HepG2 (cell line): ENCODE measurements around the gene HYAL2. TPM values are rescaled to one million over a fixed set of nuclear protein-coding genes. Genes with fewer than 3 reads are reported as not detected.

Experiments used
- SKI ChIP-seq: fragments of 450-650 bp; IDR thresholded peaks from one replicate; pipeline ENCODE4 v1.6.1; 2018; ENCODE audit warnings: mild to moderate bottlenecking; ENCODE audit not compliant: partially characterized antibody
- SP5 ChIP-seq: IDR thresholded peaks from 2 replicates; pipeline ENCODE4 v1.6.1; 2016; ENCODE audit warnings: low read depth, borderline replicate concordance
- TMF1 ChIP-seq: sonication (generic); formaldehyde crosslinking; IDR thresholded peaks from 2 replicates; pipeline ENCODE4 v1.8.1; 2022; ENCODE audit warnings: low read depth, missing genetic modification reagents
- WIZ ChIP-seq: sonication (generic); formaldehyde crosslinking; IDR thresholded peaks from 2 replicates; pipeline ENCODE4 v1.5.1; 2020; ENCODE audit warnings: mild to moderate bottlenecking, missing genetic modification reagents
- ZBTB21 ChIP-seq: sonication (generic); formaldehyde crosslinking; IDR thresholded peaks from 2 replicates; pipeline ENCODE4 v1.4.0; 2020; ENCODE audit warnings: missing genetic modification reagents
- ZNF143 ChIP-seq: sonication (generic); formaldehyde crosslinking; IDR thresholded peaks from 2 replicates; pipeline ENCODE4 v1.4.0; 2020; ENCODE audit warnings: missing genetic modification reagents
- ZNF24 ChIP-seq: fragments of 450-650 bp; IDR thresholded peaks from 2 replicates; pipeline ENCODE4 v1.6.1; 2017; ENCODE audit warnings: antibody characterized with exemption, mild to moderate bottlenecking
- ZNF264 ChIP-seq: sonication (generic); formaldehyde crosslinking; IDR thresholded peaks from 2 replicates; pipeline ENCODE4 v1.4.0; 2020; ENCODE audit warnings: missing genetic modification reagents
- polyA plus RNA-seq, 8 experiments: library from polyadenylated mRNA; depleted of rRNA in 3 of 8; stranded (reverse) in 7 of 8; unstranded in 1 of 8; fragments of >200 nt; fragmentation: Illumina TruSeq in 4 of 8; extraction: Trizol in 4 of 8; gene quantifications; 2 replicates each; pipeline versions ENCODE4 v1.2.1 to v1.2.3, GENCODE V29; 2011 to 2016; ENCODE audit warnings: low read depth in 4 of 8, missing spikeins in 1 of 8, mixed read lengths in 1 of 8; ENCODE audit not compliant: insufficient read depth in 1 of 8
- total RNA-seq, 5 experiments: library from RNA; depleted of rRNA; stranded (reverse); fragments of >200 nt; fragmentation: Illumina TruSeq; extraction: Trizol; gene quantifications; 2 replicates each; pipeline ENCODE4 v1.2.3, GENCODE V29; 2016; ENCODE audit warnings: low read depth in 1 of 5
- TF ChIP-seq, protein P1 (sequence below): fragments of 450-650 bp; IDR thresholded peaks from 2 replicates; pipeline ENCODE4 v1.6.1; 2017; ENCODE audit warnings: mild to moderate bottlenecking
- TF ChIP-seq, protein P2 (sequence below): sonication (generic); formaldehyde crosslinking; IDR thresholded peaks from 2 replicates; pipeline ENCODE4 v1.4.0; 2020; ENCODE audit warnings: missing genetic modification reagents
- TF ChIP-seq, protein P3 (sequence below): sonication (generic); formaldehyde crosslinking; IDR thresholded peaks from 2 replicates; pipeline ENCODE4 v1.4.0; 2020; ENCODE audit warnings: mild to moderate bottlenecking, missing genetic modification reagents
- TF ChIP-seq, protein P4 (sequence below): sonication (generic); formaldehyde crosslinking; IDR thresholded peaks from 2 replicates; pipeline ENCODE4 v1.4.0; 2020; ENCODE audit warnings: low read depth, mild to moderate bottlenecking, missing genetic modification reagents
- TF ChIP-seq, protein P5 (sequence below): sonication (generic); formaldehyde crosslinking; IDR thresholded peaks from 2 replicates; pipeline ENCODE4 v1.8.0; 2022; ENCODE audit warnings: missing genetic modification reagents, mild to moderate bottlenecking, inconsistent platforms, borderline replicate concordance

Gene HYAL2
- total and polyA plus RNA-seq, 2 of the 13 experiments (the other 11 are each of a cell fraction or from before 2014, with no cell fraction given), result 76.2 to 102 TPM

DNA sequence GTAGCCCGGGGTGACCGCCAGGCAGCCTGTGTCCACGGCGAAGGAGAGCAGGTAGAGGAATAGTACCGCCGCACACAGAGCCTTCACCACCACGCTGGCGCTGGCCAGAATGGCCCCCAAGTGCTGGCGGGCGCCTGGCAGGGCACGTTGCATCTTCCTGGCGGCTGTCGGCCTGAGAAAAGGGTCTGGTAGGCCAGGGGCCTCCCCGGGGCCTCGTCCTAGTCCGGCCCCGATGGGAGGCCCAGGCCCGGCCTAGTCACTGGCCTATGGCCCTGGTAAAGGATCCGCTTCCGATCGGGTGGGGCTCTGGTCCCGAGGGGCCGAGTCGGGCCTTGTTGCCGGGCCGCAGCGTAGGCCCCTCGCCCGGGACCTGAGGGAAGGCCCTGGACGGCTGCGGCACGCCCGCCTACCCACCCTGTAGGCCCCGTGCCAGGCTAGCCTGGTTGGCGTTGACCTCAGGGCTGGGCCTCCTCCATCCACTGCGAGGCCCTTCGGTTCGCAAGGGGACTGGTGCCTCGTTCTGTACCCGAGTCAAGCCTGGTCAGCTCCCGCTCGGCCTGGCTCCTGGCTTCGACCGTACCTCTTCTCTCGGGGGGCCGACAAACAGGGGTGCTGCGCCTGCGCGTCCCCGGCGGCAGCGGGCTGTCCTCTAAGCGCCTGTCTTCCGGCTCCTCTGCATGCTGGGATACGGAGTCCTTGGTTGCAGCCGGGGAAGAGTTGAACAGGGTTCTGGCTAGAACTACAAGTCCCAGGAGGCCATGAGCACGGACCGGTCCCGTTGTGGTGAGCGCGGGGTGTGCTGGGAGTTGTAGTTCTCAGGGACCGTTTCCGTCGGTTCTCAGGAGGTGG lies 36.6 kb upstream of the HYAL2 start, which contains the start of gene TMEM115 (continued):
- TF ChIP-seq, protein P1, sequence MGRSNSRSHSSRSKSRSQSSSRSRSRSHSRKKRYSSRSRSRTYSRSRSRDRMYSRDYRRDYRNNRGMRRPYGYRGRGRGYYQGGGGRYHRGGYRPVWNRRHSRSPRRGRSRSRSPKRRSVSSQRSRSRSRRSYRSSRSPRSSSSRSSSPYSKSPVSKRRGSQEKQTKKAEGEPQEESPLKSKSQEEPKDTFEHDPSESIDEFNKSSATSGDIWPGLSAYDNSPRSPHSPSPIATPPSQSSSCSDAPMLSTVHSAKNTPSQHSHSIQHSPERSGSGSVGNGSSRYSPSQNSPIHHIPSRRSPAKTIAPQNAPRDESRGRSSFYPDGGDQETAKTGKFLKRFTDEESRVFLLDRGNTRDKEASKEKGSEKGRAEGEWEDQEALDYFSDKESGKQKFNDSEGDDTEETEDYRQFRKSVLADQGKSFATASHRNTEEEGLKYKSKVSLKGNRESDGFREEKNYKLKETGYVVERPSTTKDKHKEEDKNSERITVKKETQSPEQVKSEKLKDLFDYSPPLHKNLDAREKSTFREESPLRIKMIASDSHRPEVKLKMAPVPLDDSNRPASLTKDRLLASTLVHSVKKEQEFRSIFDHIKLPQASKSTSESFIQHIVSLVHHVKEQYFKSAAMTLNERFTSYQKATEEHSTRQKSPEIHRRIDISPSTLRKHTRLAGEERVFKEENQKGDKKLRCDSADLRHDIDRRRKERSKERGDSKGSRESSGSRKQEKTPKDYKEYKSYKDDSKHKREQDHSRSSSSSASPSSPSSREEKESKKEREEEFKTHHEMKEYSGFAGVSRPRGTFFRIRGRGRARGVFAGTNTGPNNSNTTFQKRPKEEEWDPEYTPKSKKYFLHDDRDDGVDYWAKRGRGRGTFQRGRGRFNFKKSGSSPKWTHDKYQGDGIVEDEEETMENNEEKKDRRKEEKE, result no peak
- TF ChIP-seq, protein P2, sequence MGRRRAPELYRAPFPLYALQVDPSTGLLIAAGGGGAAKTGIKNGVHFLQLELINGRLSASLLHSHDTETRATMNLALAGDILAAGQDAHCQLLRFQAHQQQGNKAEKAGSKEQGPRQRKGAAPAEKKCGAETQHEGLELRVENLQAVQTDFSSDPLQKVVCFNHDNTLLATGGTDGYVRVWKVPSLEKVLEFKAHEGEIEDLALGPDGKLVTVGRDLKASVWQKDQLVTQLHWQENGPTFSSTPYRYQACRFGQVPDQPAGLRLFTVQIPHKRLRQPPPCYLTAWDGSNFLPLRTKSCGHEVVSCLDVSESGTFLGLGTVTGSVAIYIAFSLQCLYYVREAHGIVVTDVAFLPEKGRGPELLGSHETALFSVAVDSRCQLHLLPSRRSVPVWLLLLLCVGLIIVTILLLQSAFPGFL (CRISPR knock-in tag), result no peak
- TF ChIP-seq SP5 (peak; percentile 8; the same call in 1 of the 2 replicates), SKI (no peak), ZBTB21 (CRISPR knock-in tag) (no peak), ZNF24 (no peak), ZNF143 (CRISPR knock-in tag) (peak; percentile 99), ZNF264 (CRISPR knock-in tag) (peak; percentile 33; the same call in 1 of the 2 replicates), WIZ (CRISPR knock-in tag) (peak; percentile 52), TMF1 (CRISPR knock-in tag) (no peak; the same call in 1 of the 2 replicates)
- TF ChIP-seq, protein P3, sequence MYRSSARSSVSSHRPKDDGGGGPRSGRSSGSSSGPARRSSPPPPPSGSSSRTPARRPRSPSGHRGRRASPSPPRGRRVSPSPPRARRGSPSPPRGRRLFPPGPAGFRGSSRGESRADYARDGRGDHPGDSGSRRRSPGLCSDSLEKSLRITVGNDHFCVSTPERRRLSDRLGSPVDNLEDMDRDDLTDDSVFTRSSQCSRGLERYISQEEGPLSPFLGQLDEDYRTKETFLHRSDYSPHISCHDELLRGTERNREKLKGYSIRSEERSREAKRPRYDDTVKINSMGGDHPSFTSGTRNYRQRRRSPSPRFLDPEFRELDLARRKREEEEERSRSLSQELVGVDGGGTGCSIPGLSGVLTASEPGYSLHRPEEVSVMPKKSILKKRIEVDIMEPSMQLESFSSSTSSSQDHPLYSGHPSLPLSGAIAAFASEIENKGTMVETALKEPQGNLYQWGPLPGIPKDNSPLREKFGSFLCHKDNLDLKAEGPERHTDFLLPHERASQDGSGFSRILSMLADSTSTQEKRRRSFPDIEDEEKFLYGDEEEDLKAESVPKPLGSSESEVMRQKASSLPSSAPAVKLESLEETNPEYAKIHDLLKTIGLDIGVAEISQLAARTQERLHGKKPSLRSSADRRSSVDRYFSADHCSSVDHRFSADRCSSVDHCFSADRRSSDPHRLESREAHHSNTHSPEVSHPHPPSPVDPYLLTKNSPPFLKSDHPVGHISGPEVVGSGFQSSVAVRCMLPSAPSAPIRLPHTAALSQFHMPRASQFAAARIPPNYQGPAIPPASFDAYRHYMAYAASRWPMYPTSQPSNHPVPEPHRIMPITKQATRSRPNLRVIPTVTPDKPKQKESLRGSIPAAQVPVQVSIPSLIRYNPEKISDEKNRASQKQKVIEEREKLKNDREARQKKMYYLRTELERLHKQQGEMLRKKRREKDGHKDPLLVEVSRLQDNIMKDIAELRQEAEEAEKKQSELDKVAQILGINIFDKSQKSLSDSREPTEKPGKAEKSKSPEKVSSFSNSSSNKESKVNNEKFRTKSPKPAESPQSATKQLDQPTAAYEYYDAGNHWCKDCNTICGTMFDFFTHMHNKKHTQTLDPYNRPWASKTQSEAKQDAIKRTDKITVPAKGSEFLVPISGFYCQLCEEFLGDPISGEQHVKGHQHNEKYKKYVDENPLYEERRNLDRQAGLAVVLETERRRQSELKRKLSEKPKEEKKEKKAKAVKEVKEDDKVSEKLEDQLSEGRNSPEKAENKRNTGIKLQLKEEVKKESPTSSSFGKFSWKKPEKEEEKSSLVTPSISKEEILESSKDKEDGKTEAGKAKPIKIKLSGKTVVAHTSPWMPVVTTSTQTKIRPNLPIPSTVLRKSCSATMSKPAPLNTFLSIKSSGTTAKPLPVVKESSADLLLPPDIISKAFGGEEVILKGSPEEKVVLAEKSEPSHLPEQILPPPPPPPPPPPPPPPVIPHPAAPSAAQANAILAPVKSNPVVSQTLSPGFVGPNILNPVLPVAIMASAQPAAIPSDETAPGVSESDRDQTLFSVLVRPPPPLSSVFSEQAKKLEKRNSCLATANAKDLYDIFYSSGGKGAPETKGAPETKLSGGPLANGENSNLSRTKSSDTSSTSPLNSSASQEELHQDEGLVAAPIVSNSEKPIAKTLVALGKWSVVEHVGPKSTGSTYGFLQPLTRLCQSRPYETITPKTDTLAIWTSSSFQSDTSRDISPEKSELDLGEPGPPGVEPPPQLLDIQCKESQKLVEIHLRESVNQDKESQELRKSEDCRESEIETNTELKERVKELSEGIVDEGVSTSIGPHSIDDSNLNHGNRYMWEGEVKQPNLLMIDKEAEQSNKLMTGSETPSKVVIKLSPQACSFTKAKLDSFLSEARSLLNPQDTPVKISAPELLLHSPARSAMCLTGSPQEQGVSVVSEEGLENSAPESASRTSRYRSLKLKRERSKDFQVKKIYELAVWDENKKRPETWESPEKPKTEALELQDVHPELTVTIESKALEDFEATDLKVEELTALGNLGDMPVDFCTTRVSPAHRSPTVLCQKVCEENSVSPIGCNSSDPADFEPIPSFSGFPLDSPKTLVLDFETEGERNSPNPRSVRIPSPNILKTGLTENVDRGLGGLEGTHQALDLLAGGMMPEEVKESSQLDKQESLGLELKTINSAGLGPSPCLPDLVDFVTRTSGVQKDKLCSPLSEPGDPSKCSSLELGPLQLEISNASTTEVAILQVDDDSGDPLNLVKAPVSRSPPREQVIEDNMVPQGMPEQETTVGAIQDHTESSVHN (CRISPR knock-in tag), result 0 out of 2 replicates have a peak, but pooled peaks have one; percentile 38
- TF ChIP-seq, protein P4, sequence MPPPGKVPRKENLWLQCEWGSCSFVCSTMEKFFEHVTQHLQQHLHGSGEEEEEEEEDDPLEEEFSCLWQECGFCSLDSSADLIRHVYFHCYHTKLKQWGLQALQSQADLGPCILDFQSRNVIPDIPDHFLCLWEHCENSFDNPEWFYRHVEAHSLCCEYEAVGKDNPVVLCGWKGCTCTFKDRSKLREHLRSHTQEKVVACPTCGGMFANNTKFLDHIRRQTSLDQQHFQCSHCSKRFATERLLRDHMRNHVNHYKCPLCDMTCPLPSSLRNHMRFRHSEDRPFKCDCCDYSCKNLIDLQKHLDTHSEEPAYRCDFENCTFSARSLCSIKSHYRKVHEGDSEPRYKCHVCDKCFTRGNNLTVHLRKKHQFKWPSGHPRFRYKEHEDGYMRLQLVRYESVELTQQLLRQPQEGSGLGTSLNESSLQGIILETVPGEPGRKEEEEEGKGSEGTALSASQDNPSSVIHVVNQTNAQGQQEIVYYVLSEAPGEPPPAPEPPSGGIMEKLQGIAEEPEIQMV (CRISPR knock-in tag), result no peak
- TF ChIP-seq, protein P5, sequence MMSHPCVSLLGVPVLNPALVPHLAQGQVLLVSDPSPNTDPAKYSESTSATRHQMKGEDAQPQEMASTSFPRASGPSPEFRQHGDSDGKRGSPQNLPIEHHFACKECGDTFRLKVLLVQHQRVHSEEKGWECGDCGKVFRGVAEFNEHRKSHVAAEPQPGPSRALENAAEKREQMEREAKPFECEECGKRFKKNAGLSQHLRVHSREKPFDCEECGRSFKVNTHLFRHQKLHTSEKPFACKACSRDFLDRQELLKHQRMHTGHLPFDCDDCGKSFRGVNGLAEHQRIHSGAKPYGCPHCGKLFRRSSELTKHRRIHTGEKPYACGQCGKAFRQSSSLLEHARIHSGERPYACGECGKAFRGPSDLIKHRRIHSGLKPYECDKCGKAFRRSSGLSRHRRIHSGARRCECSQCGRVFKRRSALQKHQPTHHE (CRISPR knock-in tag), result peak; percentile 36; the same call in 1 of the 2 replicates
